NCI-H1417 treated with DMSO at 0.1 percent for 48 hours (cell line): ENCODE data around the gene RIC8B.

Experiments
- DNase-seq: peaks from one replicate; lab custom pipeline; 2025; lab: John Stamatoyannopoulos, UW

The RIC8B gene

DNA sequence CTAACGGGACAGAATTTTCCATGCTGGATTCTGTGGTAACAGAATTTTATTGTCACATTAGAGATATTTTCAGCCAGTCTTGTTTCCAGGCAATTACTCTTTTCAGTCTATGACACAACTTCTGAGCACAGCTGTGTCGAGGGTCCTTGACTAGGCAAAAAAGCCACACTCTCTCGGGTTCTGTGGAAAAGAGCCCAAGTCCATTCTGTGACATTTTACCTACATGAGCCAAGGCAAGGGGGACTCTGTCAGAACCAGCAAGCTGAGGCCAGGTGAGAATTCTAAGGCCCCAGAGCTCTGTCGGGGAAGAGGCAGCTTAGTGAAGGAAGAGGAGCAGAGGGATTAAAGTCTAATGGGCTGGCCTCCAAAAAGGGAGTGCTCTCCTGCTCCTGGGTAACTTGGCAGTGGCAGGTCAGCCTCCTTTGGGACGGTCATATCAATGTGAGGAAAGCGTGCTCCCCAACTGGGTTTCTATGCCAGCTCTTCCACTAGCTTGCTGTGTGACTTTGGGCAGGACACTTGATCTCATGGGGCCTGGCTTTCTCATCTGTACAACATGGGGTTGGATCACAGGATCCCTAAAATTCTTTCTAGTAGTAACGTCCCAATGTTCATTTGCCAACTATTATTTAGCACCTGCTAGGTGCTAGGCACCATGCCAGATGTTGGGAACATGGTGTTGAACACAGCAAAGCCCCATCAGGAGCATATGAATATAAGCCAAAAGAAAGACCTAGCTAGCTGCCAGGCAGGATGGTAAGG is 16.0 kb upstream of the RIC8B start:
- no peak for DNase-seq

DNA sequence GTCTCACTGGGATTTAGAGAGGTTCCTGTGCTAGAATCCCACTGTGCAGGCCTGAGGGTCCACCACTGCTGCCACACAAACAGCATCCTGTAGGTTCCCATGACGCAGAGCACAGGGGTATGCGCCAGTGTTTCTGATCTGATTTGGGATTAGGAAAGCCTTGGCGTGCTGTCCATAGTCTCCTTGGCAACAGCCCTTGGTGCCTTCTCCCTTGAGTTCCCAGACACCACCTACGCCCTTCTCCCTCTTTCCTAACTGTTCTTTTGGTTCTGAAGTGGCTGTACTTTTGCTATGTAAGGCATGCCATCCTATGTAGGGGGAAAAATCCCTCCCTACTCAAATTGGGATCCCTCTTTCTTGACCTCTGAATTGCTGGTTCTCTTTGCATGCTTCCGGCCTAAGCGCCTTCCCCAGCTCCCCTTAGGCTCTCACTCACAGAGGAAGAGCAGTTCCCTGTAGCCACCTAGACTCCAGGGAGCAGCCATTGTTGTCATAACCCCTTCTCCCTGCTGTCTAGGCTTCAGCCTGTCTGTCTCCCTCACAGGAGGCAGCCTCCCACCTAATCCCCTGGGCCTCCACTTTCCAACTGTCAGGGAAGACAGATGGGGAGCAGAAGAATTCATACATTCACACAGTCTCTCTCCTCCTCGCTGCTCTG is 14.8 kb upstream of the RIC8B start:
- DNase-seq: no peak

DNA sequence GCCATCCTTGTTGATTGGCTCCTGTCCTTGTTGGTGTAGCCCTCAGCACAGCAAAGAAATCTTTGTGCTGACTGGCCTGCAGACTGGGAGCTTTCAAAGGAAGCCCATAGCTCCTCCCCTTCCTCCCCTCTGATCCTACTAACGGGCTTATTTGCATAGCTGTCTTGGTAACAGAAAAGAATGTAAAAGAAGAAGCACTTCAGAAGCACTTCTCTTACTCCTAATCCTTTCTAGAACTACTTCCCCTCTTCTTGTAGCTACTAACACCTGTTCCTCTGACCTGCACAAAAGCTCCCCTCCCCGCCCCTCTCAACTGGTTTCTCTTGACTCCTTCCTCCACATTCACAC is 14.3 kb upstream of the RIC8B start:
- no peak for DNase-seq

DNA sequence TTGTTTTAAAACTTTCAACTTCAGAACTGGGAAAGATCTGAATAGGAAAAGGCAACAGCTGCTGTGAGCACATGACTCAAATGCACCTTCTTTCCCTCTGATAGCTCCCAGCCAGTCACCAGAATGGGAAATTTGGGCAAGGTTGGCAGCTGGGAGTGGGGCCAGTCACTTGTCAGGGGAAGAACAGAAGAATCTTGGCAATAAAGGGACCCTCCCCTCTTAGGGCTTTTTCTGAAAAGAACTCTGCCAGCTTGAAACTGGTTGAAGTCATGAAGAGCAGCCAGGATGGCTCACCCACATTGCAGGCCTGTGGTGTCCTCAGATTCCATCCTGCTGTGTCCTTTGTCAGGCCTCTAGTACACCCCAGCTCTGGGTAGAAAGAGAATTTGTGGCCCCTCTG is 10.3 kb upstream of the RIC8B start:
- DNase-seq: no peak

DNA sequence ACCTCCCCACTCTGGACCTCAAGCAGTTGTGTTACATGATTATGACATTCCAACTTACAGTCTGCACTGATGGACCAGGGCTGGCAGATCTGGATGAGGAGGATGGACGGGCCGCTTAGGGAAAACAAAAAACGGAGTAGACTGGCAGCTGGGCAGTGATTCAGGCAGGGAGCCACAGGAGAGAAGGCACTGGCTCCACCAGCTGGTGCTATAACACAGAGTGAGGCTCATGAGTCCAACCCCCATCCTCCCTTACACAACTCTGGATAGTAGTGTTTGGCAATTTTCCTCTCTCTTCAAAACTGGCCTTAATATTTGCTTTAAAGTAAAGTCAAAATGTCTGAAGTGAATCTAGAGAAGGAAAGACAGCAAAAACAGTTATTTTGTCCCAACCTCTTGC is 9.7 kb upstream of the RIC8B start:
- DNase-seq: no peak

DNA sequence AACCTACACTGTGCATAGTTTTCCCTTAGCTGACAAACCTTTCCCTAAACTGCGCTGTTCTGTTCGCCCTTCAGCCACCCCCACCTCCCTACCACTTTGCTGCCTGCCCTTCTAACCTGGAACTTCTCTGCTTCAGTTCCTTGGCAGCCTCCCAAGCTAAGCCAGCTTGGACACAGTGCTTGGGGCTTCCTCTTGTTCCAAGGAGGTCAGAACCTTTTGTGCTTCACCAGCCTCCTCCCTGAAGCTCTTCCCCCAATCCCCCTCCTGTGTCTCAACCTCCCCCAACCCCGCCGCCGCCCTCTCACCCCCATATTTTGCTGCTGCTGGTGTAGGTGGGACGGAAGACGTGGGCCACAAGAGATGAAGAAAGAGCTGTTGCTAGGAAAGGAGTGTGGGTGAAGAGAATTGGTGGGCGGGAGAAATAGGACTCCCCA is 8.1 kb upstream of the RIC8B start:
- no peak for DNase-seq

DNA sequence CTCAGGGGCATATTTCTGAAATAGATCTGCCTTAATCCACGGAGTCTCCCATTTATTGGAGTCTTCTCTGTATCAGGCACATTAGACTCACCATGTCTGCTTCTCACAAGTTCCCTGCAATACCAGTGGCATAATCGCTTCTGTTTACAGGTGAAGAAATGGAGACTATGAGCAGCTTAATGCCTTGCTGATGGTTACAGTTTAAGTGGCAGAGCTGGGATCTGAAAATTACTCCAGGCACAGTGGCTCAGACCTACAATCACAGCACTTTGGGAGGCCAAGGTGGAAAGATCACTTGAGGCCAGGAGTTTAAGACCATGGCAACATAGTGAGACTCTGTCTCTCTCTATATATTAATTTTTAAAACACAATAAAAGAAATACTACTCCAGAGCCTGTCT is 7.3 kb upstream of the RIC8B start:
- no peak for DNase-seq

DNA sequence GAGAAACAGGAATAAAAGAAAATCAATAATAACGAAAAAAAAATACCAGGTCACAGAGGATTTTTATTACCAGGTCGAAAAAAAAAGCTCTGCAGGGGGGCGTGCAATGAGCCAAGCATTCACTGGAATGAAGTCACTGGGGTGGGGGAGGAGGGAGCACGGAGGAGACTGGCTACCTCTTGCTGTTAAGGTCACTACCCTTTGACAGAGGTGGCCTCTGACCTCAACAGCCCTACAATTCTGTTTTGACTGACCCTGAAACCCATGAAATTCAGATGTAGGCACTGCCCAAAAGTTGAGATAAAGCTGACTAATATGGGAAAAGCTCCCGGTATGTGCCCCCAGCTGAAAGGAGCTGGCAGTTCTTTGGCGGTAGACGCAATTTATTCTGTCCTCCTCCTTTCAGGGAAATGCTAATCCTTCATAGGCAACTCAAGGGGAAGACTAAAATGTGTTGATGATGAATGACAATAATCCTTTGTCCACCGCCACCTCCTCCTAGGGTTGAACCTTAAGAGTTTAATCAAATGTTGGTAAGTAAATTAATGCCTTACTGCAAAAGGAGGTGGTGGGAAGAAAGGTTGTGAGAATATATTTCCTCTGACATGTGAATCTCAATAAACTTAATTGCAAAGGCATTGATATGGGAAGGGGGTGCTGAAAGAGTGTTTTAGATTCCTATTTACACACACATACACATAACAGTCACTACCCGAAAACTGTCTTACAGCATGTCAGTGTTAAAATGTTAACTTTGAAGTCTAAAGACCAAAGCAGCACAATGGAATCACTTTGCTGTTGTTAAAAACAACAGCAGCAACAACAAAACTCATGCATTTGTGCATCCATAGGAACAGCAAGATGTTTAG is 6.3 kb upstream of the RIC8B start:
- no peak for DNase-seq

DNA sequence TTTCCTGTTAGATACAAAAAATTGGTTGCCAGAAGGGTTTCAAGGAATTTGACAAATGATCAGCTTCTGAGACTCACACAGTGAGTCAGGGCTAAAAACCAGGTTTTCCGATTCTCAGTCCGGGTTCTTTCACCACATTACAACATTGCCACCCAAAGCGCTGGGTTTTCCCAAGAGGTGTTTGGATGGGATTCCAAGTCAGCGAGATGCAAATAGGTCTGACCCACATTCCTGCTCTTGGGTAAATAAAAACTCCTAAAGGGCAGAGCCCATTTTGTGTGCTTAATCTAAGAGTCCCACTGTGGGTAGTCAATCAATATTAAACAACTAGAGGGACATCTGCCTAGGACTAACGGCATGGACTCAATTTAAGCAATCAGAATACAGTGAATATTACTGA is 5.4 kb upstream of the RIC8B start:
- DNase-seq: no peak

DNA sequence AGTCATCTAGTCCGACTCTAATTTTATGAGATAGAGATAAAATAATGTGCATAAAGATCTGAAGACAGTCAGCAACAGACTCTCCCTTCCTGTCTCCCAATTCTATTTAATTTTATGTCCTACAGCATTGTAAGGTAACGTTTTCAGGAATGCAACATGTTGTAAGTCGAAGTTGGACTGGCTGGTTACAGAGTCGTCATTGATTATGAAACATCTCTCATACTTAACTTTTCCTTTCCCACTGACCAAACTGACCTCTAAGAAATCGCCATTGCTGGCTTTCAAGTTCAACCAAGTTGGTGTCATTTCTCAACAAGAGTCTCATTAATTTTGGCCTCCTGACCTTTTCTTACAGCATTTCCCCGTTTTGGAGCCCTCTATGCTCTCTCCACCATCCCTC is 4.9 kb upstream of the RIC8B start:
- no peak for DNase-seq

DNA sequence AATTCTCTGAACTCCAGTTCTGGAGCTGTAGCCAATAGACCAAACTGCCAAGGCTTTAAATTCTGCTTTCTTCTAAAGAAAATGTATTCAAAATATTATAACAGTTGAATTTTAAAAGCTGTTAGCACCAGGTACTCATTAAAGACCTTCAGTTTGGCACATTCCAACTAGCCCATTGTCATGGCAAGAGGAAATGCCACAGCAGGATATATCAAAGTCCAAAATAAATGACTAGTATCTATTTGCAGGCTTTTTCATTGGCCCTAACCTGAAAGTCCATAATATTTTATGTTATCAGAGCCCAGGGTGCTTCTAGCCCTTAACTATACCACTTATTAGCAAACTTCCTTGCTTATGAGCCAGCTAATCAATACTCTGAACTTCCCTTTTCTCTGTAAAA is 3.1 kb upstream of the RIC8B start:
- DNase-seq: no peak

DNA sequence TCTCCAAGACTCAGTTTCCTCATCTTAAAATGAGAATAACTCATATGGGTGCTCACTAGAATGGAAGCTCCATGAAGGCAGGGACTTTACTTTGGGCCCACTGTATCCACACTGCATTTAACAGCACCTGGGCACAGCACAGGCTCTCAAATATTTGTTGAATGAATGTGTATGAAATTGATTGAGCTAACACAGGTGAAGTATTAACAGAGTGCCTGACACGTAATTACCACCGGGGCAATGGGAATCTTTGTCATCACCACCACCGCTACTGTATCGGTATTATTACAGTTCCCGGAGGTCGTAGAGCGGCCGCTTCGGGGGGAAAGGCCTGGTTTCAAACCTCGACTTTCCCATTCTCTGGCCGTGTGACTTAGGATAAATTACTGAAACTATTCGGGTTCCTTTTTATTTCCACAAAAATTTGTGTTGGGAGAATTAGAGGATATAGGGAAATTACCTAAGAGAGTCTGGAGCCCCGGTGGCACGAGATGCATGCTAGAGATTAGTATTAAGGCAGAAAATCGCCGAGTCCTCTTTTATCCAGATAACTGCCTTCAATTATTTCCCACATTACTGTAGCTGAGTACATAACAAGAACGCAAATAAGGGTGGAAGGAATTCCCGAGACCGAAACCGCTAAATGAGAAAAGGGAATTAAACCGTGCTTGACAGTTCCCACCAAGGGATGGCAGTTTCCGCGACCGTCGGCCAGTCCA is 1.0 kb upstream of the RIC8B start:
- DNase-seq: no peak

DNA sequence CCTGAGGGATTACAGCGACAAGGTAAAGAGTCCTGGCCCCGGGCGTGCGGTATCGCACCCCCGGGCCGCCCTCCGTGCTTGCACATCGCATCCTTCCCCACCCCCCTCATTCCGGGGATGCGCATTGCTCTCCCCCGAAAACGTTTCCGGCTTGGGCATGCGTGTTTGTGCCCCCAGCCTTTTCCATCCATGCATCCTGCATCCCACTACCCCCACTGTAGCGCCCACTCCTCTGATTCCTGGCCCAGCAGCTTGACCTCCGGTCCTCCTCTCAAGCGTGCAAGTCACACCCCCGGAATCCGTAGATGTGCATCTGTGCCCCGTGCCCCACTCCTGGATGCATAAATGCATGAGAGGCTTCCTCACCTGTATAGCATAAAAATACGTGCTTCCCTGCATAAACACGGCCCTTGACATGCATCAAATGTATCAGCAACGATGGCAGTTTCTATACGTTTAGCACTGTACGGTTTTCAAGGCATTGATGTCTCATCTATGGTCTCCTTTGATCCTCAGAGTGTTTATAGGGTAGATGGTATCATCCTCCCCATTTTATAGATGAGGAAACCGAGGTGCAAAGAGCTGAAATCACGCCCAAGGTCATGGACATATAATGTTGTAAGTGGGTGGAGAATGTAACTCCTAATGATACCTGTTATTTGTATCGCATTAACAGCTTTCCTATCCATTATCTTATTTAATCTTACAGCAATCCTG is 484 bp downstream of the RIC8B start:
- peak; percentile 3 for DNase-seq

DNA sequence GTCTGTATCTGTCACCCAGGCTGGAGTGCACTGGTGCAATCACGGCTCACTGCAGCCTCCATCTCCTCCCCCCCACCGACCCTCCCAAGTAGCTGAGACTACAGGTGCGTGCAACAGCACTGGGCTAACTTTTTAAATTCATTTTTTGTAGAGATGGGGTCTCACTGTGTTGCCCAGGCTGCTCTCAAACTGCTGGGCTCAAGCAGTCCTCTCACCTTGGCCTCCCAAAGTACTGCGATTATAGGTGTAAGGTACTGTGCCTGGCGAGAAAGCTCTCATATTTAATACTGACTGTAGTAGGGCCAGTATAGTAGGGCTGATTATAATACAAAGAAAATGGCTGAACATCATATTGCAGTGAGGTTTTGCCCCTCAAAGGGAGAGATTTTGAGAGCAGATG is 2.4 kb downstream of the RIC8B start:
- DNase-seq: no peak

DNA sequence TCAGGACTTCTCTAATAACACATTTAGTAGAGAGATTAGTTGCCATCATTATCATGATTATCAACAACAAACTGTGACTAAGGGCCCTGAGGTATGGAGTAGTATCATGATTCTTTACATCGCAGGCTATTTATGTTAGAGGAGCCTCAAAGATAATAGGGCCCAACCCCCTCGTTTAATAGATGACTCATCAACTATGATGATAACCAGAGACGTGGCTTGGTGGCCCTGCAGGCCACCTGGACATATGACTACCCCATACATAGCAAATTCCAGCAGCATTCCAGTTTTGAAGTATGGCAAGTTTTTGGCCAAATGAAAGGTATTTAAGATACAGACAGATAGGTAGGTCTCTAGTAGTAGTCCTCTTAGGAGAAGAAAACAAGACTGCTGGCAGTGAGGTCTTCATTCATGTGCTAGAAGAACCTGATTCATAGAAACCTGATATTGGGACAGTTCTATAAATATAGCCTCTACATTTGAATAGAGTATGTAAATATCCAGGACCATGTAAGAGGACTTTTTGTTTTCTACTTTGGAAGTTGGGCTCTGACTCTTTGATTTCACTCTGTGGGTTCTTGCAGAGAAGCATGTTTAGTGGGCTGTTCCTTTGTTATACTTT is 5.6 kb downstream of the RIC8B start:
- DNase-seq: peak; percentile 10

DNA sequence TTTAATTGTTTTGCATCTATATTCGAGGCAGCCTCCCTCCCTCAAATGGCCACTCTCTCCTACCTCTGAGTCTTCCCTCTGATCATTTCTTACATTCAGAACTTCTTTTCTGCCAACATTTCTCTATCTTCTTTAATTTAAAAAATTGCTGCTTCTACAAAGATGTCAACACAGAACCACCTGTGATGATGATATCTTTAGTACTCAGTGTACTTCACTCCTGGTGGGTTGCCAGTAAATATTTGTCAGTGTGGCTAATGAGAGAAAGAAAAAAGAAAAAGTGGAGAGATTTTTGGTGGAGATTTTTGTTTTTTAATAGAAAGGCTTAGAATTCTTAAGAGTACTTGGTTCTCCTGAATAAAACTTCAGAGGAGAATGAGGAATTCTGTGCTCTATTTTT is 8.1 kb downstream of the RIC8B start:
- no peak for DNase-seq

DNA sequence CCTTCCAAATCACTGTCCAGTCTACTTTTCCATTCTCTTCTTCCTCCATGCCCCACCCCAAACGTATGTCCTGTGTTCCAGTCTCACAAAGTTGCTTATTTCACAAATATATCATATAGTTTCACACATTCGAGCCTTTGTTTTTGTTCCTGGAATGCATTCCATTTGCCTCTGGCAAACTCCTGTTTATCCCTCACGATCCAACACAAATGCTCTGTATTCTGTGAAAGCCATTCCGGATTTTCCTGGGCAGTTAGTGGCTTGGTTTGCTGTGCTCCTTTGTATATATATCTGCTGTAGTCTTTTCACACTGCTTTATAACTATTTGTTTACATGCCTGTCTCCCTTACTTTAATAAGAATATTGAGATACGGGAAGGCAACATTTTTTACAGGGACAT is 9.0 kb downstream of the RIC8B start:
- no peak for DNase-seq

DNA sequence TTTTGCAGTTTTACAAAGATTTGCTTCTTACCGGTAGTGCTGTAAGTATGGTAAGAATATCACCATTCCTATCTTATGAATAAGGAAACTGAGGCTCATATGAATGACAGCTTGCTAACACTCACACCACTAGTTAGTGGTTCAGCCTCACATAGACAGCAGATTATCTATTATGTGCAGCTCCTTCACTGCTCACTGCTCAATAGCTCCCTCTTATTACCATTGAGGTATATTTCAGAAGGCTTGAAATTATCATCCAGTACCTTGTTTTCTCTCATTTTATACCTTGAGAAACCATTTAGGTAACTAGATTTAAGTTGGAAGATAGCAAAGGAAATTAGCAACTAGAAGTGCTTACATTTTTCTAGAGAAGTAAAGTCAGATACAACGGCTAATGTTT is 15.5 kb downstream of the RIC8B start:
- peak; percentile 35 for DNase-seq

DNA sequence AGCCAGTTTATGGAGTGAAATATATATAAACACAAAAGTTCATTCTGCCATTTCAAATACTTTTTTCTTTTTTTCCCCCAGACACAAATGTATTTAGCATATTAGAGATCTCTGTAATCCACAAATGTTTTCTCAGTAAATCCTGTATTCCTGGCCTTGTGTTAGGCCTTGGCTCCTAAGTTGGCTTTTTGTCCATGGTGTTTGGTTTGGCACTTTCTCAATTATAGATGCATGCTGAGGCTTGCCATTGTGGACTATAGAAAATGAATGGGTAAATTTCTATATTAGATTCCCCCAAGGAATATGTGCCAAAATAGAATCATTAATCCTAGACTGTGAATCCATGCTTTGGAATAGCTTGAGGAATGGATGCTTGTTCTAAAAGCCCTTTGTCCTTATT is 17.0 kb downstream of the RIC8B start:
- DNase-seq: no peak

DNA sequence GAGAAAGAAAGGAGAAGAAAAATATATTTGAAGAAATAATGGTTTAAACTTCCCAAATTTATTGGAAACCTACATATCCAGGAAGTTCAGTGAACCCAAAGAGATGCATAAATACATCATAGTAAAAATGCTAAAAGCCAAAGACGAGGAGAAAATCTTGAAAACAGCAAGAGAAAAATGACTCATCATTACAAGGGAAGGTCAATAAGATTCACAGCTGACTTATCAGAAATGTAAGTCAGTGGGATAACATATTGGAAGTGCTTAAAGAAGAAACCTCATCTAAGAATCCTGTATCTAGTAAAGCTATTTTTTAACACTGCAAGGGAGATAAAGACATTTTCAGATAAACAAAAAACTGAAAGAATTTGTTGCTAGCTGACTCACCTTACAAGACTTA is 19.9 kb downstream of the RIC8B start:
- no peak for DNase-seq

DNA sequence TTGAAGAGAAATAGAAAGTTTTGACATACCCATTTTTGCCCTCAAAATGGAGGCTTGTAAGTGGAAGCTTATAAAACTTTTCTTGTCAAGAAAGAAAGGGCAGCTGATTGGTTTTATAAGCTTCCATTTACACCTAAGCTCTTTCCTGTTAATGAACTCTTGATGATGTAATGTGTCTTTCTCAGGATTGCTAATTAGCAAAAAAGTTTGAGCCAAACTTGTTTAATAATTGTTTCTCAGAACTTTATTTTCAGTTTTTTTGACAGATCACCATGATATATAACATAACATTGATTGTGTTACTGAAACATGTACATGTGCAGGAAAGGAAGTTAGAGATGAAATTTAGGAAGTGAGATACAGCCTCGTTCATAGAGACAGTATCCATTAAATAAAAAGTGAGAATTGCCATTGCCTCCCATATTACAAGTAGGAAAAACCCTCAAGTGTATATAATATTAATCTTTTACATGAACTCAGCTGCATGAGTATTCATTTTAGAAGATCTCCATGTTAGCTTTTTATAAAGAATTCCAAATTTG is 26.8 kb downstream of the RIC8B start:
- DNase-seq: no peak
